ENCODE data around the gene TWIST2. TPM values are rescaled to one million over a fixed set of nuclear protein-coding genes. Genes with fewer than 3 reads are reported as not detected.

TWIST2 gene
- total RNA-seq (1 to 10 TPM; 3.1 to 5.5 (median 4.8) TPM), polyA plus RNA-seq (6.3 TPM)
- long read RNA-seq, donor 1, transcript TWIST2-202 (2 exons, 1,404 nt): major isoform, 7 of 7 reads
- long read RNA-seq, donor 1, partial matches to known transcripts: 0 of 7 reads
- long read RNA-seq, donor 1, other reads (novel, unspliced or antisense): 0 of 7 reads
- long read RNA-seq, donor 2, partial matches to known transcripts: 1 of 3 reads
- long read RNA-seq, donor 2, other reads (novel, unspliced or antisense): 0 of 3 reads
- long read RNA-seq, donor 3, transcript TWIST2-202 (2 exons, 1,404 nt): major isoform, 5 of 6 reads
- long read RNA-seq, donor 3, partial matches to known transcripts: 0 of 6 reads
- long read RNA-seq, donor 3, other reads (novel, unspliced or antisense): 0 of 6 reads
- long read RNA-seq, donor 4, partial matches to known transcripts: 0 of 3 reads
- long read RNA-seq, donor 4, other reads (novel, unspliced or antisense): 0 of 3 reads

DNA sequence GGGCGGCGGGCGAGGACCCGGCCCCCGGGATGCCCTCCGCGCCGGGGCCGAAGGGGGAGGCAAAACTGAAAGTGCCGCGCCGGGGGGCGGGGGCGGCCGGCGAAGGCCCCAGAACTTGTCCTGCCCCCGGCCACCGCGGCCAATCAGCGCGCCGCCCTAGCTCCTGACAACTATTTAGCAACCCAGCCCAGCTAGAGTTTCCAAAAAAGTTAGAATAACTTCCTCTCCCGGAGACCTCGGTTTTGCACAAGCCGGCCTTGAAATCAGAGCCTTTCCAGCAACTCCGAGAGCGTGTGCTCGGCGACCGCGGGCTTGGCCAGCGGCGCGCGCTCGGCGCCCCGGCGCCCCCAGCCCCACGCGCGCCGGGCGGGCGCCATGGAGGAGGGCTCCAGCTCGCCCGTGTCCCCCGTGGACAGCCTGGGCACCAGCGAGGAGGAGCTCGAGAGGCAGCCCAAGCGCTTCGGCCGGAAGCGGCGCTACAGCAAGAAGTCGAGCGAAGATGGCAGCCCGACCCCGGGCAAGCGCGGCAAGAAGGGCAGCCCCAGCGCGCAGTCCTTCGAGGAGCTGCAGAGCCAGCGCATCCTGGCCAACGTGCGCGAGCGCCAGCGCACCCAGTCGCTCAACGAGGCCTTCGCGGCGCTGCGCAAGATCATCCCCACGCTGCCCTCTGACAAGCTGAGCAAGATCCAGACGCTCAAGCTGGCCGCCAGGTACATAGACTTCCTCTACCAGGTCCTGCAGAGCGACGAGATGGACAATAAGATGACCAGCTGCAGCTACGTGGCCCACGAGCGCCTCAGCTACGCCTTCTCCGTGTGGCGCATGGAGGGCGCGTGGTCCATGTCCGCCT is at the start of gene TWIST2:
TSS of gene TWIST2 (plus strand) at position 245 of the 850 bp plus-strand sequence. CDS start at position 376, 131 bp downstream.
- no peaks in the 10 kb centered on the region for H3K4me1 ChIP-seq (ENCODE audit: control insufficient read depth, insufficient read depth, low read length)

DNA sequence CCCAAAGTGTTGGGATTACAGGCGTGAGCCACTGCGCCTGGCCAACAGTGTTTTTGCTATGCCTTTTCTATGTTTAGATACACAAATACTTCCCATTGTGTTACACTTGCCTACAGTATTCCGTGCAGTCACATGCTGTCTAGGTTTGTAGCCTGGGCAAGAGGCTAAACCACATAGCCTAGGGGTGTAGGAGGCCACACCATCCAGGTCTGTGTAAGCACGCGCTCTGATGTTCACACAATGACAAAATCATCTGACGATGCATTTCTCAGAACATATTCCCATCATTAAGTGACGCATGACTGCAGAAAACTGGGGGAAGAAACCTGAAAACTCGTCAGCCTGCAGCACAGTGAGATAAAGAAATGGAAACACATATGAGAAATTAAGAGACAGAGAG is 46.1 kb upstream of the TWIST2 start:
- intact Hi-C loops (cut with DNase I): no loop called here
- Histone ChIP-seq H3K4me1 (ENCODE audit: control insufficient read depth, insufficient read depth, low read length) (no peaks in the 10 kb centered on the region), H3K4me3 (ENCODE audit: low read length) (no peak overlapping the region), H3K9me3 (ENCODE audit: control insufficient read depth, low read length) (no peaks in the 10 kb centered on the region), H3K27ac (ENCODE audit: low read length) (no peak overlapping the region), H3K27me3 (ENCODE audit: control insufficient read depth, insufficient read depth) (no peaks in the 10 kb centered on the region)
- WGBS: 88% methylated on average over 8 of the region's 8 CpGs
- ATAC-seq (no peak), DNase-seq (no peak)

More for the DNA sequence above, at the start of gene TWIST2:
- intact Hi-C loops (cut with DNase I): loop anchor here in 1 of 4 donors (10.0 kb wide), 1 partner anchor 97 kb away; no protein-coding TSS in a partner anchor
- DNase-seq (peak; percentile 90 to 95 (median 93)), ATAC-seq (peak; percentile 91 to 93)
- Histone ChIP-seq H3K27ac (ENCODE audit: low read length) (peak within 1 kb of the TSS; percentile 70), H3K27me3 (ENCODE audit: control insufficient read depth, insufficient read depth) (no peaks in the 10 kb centered on the region), H3K4me3 (ENCODE audit: low read length) (peak within 1 kb of the TSS; percentile 61), H3K9me3 (ENCODE audit: control insufficient read depth, low read length) (no peaks in the 10 kb centered on the region)
- 3% methylated on average over 90 of the region's 90 CpGs for WGBS

DNA sequence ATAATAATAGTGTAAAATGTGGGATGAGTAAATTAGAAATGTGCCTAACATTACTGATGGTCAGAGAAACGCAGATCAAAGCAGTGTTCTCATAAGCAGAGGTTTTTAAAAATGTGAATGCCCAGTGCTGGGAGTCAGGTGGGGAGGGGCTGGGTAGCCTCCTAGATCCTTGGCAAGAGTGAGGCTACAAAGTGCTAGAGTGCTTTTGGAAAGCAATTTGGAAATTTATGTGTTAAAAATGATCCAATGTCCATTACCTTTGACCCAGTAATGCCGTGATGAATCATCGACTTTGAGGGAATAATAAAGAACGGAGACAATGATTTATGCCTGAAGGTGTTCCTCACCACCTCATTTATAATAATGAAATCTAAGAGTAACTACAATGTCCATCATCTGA is 44.9 kb upstream of the TWIST2 start:
- Histone ChIP-seq H3K27me3 (ENCODE audit: control insufficient read depth, insufficient read depth) (no peaks in the 10 kb centered on the region), H3K27ac (ENCODE audit: low read length) (no peak overlapping the region), H3K9me3 (ENCODE audit: control insufficient read depth, low read length) (no peaks in the 10 kb centered on the region), H3K4me1 (ENCODE audit: control insufficient read depth, insufficient read depth, low read length) (no peaks in the 10 kb centered on the region), H3K4me3 (ENCODE audit: low read length) (no peak overlapping the region)
- ATAC-seq (no peak), DNase-seq (no peak)
- intact Hi-C loops (cut with DNase I): no loop called here
- WGBS: 65% methylated on average over 4 of the region's 4 CpGs

DNA sequence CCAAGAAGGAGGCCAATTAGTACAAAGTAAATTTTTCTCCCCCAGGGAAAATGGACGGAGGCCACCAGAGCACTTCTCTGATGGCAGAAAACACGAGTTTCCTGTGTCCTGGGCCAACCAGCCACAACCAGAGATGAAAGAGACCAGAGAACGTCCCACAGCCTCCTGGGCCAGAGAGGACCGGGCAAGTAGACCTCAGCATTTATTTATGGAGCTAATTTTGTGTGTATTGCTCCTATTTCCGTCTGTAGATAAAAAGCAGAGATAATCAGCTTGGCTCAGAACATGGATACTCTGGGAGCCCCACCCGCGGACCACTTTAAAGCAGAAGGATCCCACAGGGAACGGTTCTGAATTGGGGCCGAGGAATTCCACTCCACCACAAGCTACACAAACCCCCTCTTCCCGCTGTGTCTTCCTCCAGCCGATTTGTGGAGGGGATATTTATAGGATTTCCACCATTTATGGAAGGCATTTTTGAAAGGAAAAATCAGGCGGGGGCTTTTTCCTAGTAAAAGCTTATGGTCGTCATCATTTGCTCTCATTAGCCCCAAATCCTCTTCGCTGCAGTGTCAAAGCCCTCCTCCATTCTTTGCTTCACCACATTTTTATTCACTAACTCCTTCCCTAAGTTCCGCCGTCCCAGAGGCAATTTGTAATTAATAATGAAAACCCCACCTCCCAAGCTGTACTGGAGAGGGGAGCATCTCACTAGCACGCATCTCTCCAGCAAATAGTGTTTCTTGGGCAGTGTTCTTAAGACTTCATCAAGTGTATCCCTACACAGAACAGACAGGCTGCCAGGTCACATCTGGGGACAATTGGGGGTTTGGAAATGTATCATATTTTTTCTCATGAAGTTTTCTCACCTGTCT is 43.7 kb upstream of the TWIST2 start:
- Histone ChIP-seq H3K4me3 (ENCODE audit: low read length) (no peak overlapping the region), H3K27me3 (ENCODE audit: control insufficient read depth, insufficient read depth) (no peaks in the 10 kb centered on the region), H3K4me1 (ENCODE audit: control insufficient read depth, insufficient read depth, low read length) (no peaks in the 10 kb centered on the region), H3K9me3 (ENCODE audit: control insufficient read depth, low read length) (no peaks in the 10 kb centered on the region), H3K27ac (ENCODE audit: low read length) (no peak overlapping the region)
- DNase-seq: no peak
- 55% methylated on average over 17 of the region's 17 CpGs for WGBS
- intact Hi-C loops (cut with DNase I): no loop called here
- ATAC-seq: no peak

DNA sequence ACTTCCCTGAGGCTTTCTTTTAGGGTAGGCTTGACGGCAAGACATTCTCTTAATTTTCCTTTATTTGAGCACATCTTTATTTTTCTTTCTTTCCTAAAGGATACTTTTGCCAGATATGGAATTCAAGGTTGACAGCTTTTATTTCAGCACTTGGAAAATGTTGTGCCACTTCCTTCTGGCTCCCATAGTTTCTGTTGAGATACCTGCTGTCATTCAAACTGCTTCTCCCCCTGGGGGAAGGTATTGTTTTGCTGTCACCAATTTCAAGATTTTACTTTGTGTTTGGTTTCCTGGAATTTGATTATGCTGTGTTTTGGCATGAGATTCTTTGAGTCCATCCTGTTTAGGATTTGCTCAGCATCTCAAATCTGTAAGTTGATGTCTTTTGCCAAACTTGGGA is 39.1 kb upstream of the TWIST2 start:
- Histone ChIP-seq H3K4me1 (ENCODE audit: control insufficient read depth, insufficient read depth, low read length) (no peaks in the 10 kb centered on the region), H3K27ac (ENCODE audit: low read length) (no peak overlapping the region), H3K27me3 (ENCODE audit: control insufficient read depth, insufficient read depth) (no peaks in the 10 kb centered on the region), H3K4me3 (ENCODE audit: low read length) (no peak overlapping the region), H3K9me3 (ENCODE audit: control insufficient read depth, low read length) (no peaks in the 10 kb centered on the region)
- DNase-seq: no peak
- ATAC-seq: no peak
- 94% methylated on average over 1 of the region's 1 CpG for WGBS
- intact Hi-C loops (cut with DNase I): no loop called here

GRCh38 chr2:238810321-238810720 is 37.6 kb upstream of the TWIST2 start:
- H3K27me3 ChIP-seq (ENCODE audit: control insufficient read depth, insufficient read depth): no peaks in the 10 kb centered on the region
- intact Hi-C loops (cut with DNase I): no loop called here
- DNase-seq: no peak
- H3K27ac ChIP-seq (ENCODE audit: low read length): no peak overlapping the region
- 80% methylated on average over 5 of the region's 5 CpGs for WGBS
- no peak for ATAC-seq
- no peaks in the 10 kb centered on the region for H3K4me1 ChIP-seq (ENCODE audit: control insufficient read depth, insufficient read depth, low read length)
- no peak overlapping the region for H3K4me3 ChIP-seq (ENCODE audit: low read length)
- no peaks in the 10 kb centered on the region for H3K9me3 ChIP-seq (ENCODE audit: control insufficient read depth, low read length)

- Histone ChIP-seq H3K27me3 (ENCODE audit: control insufficient read depth, insufficient read depth) (no peaks in the 10 kb centered on the region), H3K4me3 (ENCODE audit: low read length) (no peak overlapping the region), H3K4me1 (ENCODE audit: control insufficient read depth, insufficient read depth, low read length) (no peaks in the 10 kb centered on the region), H3K27ac (ENCODE audit: low read length) (no peak overlapping the region), H3K9me3 (ENCODE audit: control insufficient read depth, low read length) (no peaks in the 10 kb centered on the region)
- no peak for DNase-seq
- no peak for ATAC-seq
- WGBS: 55% methylated on average over 4 of the region's 4 CpGs
- intact Hi-C loops (cut with DNase I): no loop called here
Measured at GRCh38 chr2:238811293-238811692, 36.6 kb upstream of the TWIST2 start.

DNA sequence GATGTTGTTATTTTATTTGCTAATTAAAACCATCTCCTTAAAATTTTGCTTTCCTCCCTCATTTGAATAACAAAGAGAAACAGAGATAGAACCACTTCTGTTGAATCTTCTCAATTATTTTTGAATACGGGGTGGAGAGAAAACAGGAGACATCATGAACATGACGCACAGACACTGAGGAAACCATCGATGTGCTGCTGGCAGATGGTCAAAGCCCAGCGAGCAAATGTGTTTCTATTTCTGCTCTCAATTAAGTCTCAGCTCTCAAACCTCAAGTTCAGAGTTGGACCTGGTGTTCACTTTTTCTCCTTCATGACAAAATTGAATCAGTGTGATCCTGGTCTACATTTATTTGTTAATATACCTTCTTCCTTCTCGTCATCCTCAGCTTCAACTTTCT is 36.1 kb upstream of the TWIST2 start:
- intact Hi-C loops (cut with DNase I): no loop called here
- 68% methylated on average over 5 of the region's 5 CpGs for WGBS
- H3K9me3 ChIP-seq (ENCODE audit: control insufficient read depth, low read length): no peaks in the 10 kb centered on the region
- ATAC-seq: no peak
- no peaks in the 10 kb centered on the region for H3K4me1 ChIP-seq (ENCODE audit: control insufficient read depth, insufficient read depth, low read length)
- no peak overlapping the region for H3K4me3 ChIP-seq (ENCODE audit: low read length)
- H3K27me3 ChIP-seq (ENCODE audit: control insufficient read depth, insufficient read depth): no peaks in the 10 kb centered on the region
- DNase-seq: no peak
- no peak overlapping the region for H3K27ac ChIP-seq (ENCODE audit: low read length)

GRCh38 chr2:238813109-238813508 is 34.8 kb upstream of the TWIST2 start:
- Histone ChIP-seq H3K9me3 (ENCODE audit: control insufficient read depth, low read length) (no peaks in the 10 kb centered on the region), H3K27ac (ENCODE audit: low read length) (no peak overlapping the region), H3K4me1 (ENCODE audit: control insufficient read depth, insufficient read depth, low read length) (no peaks in the 10 kb centered on the region), H3K4me3 (ENCODE audit: low read length) (no peak overlapping the region), H3K27me3 (ENCODE audit: control insufficient read depth, insufficient read depth) (no peaks in the 10 kb centered on the region)
- no peak for ATAC-seq
- no peak for DNase-seq
- intact Hi-C loops (cut with DNase I): no loop called here
- WGBS: 65% methylated on average over 8 of the region's 8 CpGs

GRCh38 chr2:238814815-238815214 is 33.1 kb upstream of the TWIST2 start:
- Histone ChIP-seq H3K4me1 (ENCODE audit: control insufficient read depth, insufficient read depth, low read length) (no peaks in the 10 kb centered on the region), H3K9me3 (ENCODE audit: control insufficient read depth, low read length) (no peaks in the 10 kb centered on the region), H3K27ac (ENCODE audit: low read length) (no peak overlapping the region), H3K4me3 (ENCODE audit: low read length) (no peak overlapping the region), H3K27me3 (ENCODE audit: control insufficient read depth, insufficient read depth) (no peaks in the 10 kb centered on the region)
- intact Hi-C loops (cut with DNase I): no loop called here
- 76% methylated on average over 4 of the region's 4 CpGs for WGBS
- DNase-seq (no peak), ATAC-seq (no peak)

Measured in right cardiac atrium (tissue), 5 donors.